NCI-H146 (cell line): ENCODE results near the gene MXI1.
"Not testable (repeated sequence)": the region's sequence is repeated elsewhere in the genome, so short reads cannot be mapped to it uniquely, and the experiment has no call there.

Source experiments
- DNase-seq: peaks from one replicate; lab custom pipeline; 2025; lab: John Stamatoyannopoulos, UW

Gene MXI1

DNA sequence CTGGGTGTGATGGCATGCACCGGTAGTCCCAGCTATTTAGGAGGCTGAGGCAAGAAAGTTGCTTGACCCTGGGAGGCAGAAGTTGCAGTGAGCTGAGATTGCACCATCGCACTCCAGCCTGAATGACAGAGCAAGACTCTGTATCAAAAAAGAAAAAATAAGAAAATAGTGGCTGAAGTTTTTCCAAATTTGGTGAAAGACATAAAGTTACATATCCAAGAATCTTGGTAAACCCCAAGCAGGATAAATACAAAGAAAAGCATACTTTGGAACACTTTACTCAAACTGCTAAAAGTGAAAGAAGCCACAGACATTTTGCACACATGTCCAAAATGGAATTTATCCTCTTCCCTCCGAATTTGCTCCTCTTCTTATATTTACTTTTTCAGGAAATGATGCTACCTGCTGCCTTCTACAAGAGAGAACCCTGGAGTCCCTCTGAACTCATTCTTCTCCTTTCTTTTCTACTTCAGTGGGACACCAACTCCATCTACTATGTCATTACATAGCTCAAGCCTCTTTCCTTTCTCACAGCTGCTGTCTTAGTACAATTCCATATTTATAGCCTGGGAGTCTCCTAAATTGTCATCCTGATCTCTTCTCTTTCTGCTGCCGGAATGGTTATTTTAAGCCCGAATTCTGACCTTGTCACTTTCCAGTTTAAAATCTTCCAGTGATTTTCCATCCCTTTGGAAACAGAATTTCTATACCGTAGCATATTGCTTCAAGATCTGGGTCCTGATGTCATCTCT, 114.6 kb downstream of the MXI1 start:
- DNase-seq: no peak

DNA sequence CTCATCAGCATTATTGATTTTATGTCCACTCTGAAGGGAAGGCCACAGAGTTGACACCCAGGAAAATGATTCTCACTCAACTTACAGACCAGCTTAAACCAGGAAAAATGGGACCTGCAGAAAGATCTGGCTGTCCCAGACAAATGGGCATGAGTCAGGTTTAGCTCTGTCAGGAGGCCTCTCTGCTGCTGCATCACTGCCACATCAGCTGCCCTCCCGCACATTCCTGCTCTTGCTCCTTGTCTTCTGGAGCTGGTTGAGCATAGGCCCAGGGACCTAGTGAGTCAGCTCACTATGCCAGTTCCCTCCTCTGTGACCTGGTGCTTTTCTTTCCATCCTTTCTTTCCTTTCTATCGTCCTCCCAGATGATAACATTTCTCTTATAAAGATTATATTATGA, 116.1 kb downstream of the MXI1 start:
- DNase-seq: no peak

DNA sequence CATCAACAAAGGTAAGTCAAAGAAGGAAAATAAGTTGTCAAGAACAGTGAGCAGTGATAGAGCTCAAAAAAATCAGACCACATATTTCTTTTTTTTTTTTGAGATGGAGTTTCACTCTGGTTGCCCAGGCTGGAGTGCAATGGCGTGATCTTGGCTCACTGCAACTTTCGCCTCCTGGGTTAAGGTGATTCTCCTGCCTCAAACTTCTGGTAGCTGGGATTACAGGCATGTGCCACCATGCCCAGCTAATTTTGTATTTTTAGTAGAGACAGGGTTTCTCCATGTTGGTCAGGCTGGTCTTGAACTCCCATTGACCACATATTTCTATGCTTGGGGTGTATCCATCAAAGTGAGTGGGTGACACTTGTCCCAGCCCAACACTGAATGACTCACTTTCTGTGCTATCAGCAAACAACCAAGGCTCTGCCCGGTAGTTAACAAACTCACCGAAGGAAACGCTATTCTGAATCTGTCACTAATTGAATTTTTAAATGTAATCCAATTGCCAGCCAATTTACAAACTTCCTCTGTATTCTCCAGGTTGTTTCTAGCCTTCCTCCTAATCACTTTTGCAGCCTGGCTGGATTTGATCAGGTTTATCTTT, 116.9 kb downstream of the MXI1 start:
- no peak for DNase-seq

DNA sequence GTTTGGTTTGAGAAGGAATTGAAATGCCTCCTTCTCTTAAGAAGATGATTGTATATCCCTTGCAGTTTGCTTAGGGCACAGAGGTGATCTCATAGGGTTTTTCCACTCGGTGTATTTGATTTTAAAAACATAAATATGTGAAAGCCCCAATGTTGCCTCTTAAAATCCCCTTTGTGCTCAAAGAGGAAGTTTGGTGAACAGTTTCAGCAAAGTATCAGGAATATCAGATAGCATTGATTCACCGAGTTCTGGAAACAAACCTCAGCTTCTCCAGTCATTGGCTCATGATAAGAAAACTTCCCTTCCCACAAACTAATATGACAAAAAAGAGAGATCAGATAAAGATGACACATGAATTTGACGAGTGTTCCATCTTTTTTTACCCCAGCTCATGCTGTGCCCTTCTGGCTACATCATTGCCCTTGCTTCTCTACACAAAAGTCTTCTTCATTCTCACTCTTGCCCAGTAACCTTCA, 117.4 kb downstream of the MXI1 start:
- DNase-seq: no peak

DNA sequence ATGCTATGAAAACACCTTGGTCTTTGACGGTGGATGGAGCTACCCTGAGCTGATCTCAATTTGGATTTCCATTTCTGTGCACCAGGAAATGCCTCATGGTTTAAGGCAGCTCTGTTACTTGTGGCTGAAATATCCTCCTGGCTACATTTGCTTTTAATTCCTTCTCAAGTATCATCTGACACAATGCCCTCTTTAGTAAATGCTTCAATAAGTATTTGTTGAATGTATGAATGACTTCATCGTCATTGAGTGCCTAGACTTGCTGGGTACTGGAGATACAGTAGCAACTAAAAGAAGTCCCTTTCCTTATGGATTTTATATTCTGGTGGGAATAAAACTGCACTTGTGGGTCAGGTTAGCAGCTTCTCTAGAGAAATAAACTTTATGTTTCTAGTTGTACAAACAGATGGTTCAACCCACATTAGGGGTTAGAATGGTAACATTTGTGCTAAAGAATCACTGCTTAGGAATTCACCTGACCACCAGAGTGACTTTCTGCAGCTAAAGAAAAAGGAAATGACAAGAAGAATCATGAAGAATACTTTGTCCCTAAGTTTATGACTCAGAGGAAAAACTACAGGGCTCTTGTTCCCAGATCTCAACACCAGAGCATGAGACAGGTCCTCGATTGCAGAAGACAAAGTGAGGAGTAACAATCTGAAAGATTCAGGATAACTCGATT, 119.1 kb downstream of the MXI1 start:
- no peak for DNase-seq

DNA sequence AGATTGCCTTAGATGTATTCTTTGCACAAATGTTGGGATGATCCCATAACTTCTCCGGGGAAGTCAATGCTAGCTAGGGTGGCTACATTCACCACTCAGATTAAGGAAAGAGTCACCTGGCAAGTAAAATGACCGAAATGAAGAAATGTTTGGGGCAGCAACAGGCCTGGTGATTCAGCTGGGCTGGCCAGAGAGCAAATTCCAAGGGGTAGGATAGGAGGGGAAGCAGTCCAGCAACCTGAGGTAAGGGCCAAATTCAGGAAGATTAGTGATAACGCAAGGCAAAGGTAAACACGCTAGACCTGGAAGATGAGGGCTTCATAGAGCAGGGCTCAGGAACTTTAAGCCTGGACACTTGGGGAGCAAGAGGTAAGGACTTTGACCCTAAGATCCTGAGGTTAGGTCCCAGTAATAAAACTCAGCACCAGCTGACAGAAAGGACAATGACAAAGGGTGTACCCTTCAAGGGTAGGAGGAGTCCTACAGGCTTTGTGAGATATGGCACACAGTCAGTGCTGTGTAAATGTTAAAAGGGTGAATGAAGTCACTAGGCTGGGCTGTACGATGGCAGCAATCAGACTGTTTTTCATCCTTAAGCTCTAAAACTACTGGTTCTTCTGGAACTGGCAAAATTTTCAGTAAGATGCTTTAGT, 120.0 kb downstream of the MXI1 start:
- DNase-seq: no peak

DNA sequence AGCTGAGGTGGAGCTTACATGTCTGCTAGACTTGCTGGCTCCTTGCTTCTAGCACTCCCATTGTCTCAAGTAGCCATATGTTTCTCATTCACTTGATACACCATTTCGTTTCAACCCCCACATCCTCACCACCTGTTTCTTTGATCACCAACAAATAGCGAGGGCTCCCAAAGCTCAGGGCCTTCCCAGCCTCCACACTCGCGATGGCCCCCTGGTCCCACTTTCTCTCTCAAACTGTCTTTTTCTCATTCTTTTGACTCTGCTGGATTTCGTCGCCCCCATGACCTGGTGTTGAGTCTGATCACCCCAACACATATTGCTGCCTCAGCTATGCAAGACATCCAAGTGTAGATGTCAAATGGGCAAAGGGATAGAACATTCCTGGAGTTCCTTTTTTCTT, 123.3 kb downstream of the MXI1 start:
- no peak for DNase-seq

DNA sequence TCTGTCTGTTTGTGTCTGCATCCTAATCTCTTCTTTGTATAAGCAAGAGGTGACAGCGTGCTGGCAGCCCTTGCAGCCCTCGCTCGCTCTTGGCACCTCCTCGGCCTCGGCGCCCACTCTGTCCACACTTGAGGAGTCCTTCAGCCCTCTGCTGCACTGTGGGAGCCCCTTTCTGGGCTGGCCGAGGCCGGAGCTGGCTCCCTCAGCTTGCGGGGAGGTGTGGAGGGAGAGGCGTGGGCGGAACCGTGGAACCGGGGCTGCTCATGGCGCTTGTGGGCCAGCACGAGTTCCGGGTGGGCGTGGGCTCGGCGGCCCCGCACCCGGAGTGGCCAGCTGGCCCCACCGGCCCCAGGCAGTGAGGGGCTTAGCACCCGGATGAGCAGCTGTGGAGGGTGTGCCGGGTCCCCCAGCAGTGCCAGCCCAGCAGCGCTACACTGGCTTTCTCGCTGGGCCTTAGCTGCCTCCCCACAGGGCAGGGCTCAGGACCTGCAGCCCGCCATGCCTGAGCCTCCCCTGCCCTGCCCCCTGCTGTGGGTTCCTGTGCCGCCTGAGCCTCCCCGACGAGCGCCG, 123.9 kb downstream of the MXI1 start:
- DNase-seq: not testable (repeated sequence)

DNA sequence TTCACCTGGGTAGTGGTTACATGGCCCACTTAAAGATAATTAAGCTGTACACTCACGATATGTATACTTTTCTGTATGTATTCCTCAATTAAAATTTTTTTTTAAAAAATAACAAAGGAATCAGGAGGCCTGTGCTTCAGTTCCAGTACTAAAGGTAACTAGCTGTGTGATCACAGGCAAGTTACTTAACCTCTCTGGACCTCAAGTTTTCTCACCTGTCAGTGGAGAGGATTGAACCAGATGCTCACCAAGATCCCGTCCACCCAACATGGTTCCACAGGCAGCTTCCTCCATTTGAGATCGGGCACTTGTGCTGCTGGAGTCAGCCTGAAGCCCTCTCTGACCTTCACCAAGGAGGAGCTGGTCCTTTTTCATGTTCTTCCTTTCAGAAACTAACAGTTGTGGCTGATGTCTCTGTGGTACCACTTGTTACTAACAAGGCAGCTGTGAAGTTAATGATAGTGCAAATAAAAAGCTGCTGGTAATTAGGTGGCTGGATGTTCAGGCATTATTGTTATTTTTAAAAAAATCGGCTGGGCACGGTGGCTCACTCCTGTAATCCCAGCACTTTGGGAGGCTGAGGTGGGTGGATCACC, 126.8 kb downstream of the MXI1 start:
- DNase-seq: no peak

DNA sequence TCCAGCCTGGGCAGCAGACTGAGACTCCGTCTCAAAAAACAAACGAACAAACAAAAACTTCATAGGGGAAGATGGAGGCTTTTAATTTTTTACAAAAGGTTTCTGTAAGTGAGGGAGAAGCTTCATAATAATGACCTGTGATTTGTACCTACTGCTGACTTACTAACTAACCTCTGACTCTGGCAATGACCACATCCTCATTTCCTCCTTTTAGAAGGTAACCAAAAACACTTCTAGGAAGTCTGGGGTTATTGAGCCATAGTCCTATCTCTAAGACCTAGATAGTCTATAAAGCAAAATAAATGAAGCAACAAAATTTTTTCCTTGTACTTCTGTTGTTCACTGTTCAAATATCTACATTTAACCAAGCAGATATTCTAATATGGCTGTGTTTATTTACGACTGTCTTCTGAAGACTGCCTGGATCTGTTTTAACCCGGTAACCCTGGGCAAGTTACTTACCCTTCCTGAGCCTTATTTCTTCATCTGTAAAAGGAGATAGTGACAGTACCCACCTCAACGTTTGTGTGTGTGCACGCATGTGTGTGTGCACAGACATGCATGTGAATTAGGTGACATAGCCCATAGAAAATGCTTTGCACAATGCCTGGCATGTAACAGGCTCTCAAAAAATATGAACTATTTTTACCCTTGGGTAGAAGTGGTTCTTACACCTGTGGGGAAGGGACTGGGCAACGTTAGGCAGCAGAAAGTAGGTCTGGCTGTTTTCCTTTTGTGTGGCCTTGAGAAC, 128.1 kb downstream of the MXI1 start:
- DNase-seq: no peak

DNA sequence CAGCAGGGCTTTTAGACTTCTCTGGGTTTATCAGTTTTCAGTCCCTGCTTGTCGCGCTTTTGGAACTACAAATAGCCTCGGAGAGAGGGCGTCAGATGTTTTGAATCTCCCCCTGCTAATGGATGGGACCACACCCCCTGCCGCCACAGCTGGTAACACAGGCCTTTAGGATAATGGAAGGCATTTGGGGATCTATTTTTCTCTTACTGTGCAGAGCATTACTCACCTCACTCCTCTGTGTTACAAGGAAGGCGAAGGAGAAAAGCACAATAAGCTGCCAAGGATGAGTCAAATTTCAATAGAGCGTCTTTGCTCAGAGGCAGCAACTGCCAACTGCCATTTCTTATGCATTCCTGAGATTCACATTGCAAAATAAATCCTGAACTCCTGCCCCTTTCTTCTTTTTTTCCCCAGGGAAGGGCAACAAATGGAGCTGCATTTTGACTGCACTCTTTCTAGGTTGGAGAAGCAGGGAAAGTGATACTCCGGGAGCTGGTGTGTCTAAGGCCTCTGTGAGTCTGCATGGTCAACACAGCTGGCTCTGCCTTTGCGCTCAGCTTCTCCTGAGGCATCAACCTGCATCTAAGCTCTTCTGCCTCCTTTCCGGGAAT, 128.8 kb downstream of the MXI1 start:
- no peak for DNase-seq
